Testis (tissue), 3 donors: Measurements from ENCODE around the gene YOD1. TPM values are rescaled to one million over a fixed set of nuclear protein-coding genes. Genes with fewer than 3 reads are reported as not detected.

Experiments used
- DNase-seq: peaks from one replicate; pipeline ENCODE4 v3.0.0-alpha.2; 2019
- H3K27ac ChIP-seq, 2 donors: fragments of 200-600 bp; sonication (generic); one replicate each; pipeline ENCODE4 v1.5.1; 2019
- H3K27me3 ChIP-seq: fragments of 200-600 bp; sonication (generic); one replicate; pipeline ENCODE4 v1.5.1; 2019
- H3K36me3 ChIP-seq: fragments of 200-600 bp; sonication (generic); one replicate; pipeline ENCODE4 v1.5.1; 2017; ENCODE audit warnings: low read depth; ENCODE audit errors: missing control alignments
- H3K4me1 ChIP-seq: fragments of 200-600 bp; sonication (generic); one replicate; pipeline ENCODE4 v1.5.1; 2019
- H3K4me3 ChIP-seq, 2 donors: fragments of 200-600 bp; sonication (generic); one replicate each; pipeline ENCODE4 v1.5.1; 2017 to 2019
- H3K9me3 ChIP-seq: fragments of 200-600 bp; sonication (generic); one replicate; pipeline ENCODE4 v1.5.1; 2017
- POLR2A ChIP-seq: fragments of 450-650 bp; IDR thresholded peaks from one replicate; pipeline ENCODE4 v1.6.1; 2017; ENCODE audit warnings: antibody characterized with exemption, mild to moderate bottlenecking, moderate library complexity
- WGBS, 2 donors: methylation state at CpG; one replicate each; pipeline ENCODE4 v1.1.5; 2018; 5-methylcytosine and 5-hydroxymethylcytosine counted together
- intact Hi-C: fragments of 100-400 bp; cut with DNase I; formaldehyde crosslinking; loops from one replicate; pipeline ENCODE4 v1.15.1; 2023; ENCODE audit warnings: low total_unique reads
- polyA plus RNA-seq: library from polyadenylated mRNA; stranded (reverse); fragments of 350-450 nt; fragmentation: Illumina TruSeq; extraction: RNeasy Lipid Tissue Mini Kit (QIAGEN cat#74804); gene quantifications from one replicate; pipeline ENCODE4 v1.2.3, GENCODE V29; 2014; ENCODE audit warnings: low read depth, low replicate concordance; ENCODE audit not compliant: insufficient read depth
- total RNA-seq, 2 donors: library from RNA; depleted of rRNA; stranded (reverse); fragments of >200 nt; gene quantifications; one replicate each; pipeline ENCODE4 v1.2.3, GENCODE V29; 2016
- TF ChIP-seq, protein P1 (sequence below), 3 experiments: fragments of 450-650 bp in 2 of 3; fragments of 200-600 bp in 1 of 3; sonication (generic) in 1 of 3; IDR thresholded peaks; one replicate each; pipeline ENCODE4 v1.5.1; 2016 to 2019; ENCODE audit warnings: antibody characterized with exemption in 3 of 3, mild to moderate bottlenecking in 2 of 3, moderate library complexity in 1 of 3

The YOD1 gene
- total and polyA plus RNA-seq, 3 donors from 2014 or later, result 8.7 to 12.3 (median 10.9) TPM

DNA sequence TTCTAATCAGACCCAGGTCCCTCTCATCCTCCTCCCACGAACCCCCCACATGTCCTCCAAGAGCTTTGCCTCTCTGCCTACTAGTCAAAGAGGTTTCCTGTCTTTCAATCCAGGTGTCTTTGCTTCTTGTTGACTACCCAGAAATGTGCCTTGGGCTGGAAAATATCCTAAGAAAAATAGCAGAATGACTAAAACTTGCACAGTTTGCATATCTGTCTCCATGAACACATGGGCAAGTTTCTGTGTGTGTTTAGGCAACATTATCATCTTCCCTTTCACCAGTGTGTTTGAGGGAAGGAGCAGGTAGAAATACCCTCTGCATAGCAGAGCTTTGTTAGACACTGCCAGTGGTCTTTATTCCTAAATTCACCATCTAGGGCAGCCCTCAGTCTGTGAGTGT lies 20.0 kb downstream of the YOD1 start:
- WGBS, 2 donors, result 62 to 93% methylated on average over 1 of the region's 1 CpG
- TF ChIP-seq, protein P1, sequence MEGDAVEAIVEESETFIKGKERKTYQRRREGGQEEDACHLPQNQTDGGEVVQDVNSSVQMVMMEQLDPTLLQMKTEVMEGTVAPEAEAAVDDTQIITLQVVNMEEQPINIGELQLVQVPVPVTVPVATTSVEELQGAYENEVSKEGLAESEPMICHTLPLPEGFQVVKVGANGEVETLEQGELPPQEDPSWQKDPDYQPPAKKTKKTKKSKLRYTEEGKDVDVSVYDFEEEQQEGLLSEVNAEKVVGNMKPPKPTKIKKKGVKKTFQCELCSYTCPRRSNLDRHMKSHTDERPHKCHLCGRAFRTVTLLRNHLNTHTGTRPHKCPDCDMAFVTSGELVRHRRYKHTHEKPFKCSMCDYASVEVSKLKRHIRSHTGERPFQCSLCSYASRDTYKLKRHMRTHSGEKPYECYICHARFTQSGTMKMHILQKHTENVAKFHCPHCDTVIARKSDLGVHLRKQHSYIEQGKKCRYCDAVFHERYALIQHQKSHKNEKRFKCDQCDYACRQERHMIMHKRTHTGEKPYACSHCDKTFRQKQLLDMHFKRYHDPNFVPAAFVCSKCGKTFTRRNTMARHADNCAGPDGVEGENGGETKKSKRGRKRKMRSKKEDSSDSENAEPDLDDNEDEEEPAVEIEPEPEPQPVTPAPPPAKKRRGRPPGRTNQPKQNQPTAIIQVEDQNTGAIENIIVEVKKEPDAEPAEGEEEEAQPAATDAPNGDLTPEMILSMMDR (IDR thresholded peaks at IDR 0.05), result no peak
- TF ChIP-seq POLR2A, result no peak

DNA sequence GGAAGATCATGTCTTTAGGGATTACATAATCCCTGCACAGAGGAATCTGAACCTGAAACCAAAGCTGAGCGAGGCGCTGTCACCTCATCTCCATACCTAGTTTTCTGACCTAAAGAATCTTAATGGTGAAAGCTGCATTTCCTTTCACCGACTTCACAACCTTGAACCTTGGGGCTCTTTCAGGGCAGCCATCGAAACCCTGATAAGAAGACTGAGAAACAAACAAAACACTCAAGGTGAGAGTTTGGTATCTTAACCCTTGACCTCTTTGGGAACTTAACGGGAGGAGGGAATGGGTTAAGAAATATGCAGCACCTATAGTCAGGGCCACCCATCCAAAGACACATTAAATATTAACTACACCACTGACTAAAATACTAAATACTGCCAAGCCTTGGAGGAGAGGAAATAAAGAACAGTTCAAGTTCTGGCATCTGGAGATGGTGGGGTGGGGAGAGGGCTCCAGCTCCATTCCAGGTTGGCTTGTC lies 20.4 kb downstream of the YOD1 start:
- Histone ChIP-seq H3K4me3 (no peak overlapping the region), H3K27ac (no peak overlapping the region), H3K4me1 (peaks cover under 1% of the 10 kb centered on the region), H3K9me3 (no peaks in the 10 kb centered on the region), H3K36me3 (no peaks in the 10 kb centered on the region), H3K27me3 (no peaks in the 10 kb centered on the region)
- TF ChIP-seq, protein P1 (IDR thresholded peaks at IDR 0.05), result no peak
- no peak for TF ChIP-seq POLR2A
- intact Hi-C loops, result no loop called here
- WGBS, 2 donors, result 65 to 69% methylated on average over 5 of the region's 5 CpGs
- no peak for DNase-seq

More for the DNA sequence above, 20.0 kb downstream of the YOD1 start:
- DNase-seq, result no peak
- Histone ChIP-seq H3K4me3 (no peak overlapping the region), H3K27me3 (no peaks in the 10 kb centered on the region), H3K4me1 (no peaks in the 10 kb centered on the region), H3K27ac (no peak overlapping the region), H3K36me3 (no peaks in the 10 kb centered on the region), H3K9me3 (no peaks in the 10 kb centered on the region)
- intact Hi-C loops, result no loop called here

DNA sequence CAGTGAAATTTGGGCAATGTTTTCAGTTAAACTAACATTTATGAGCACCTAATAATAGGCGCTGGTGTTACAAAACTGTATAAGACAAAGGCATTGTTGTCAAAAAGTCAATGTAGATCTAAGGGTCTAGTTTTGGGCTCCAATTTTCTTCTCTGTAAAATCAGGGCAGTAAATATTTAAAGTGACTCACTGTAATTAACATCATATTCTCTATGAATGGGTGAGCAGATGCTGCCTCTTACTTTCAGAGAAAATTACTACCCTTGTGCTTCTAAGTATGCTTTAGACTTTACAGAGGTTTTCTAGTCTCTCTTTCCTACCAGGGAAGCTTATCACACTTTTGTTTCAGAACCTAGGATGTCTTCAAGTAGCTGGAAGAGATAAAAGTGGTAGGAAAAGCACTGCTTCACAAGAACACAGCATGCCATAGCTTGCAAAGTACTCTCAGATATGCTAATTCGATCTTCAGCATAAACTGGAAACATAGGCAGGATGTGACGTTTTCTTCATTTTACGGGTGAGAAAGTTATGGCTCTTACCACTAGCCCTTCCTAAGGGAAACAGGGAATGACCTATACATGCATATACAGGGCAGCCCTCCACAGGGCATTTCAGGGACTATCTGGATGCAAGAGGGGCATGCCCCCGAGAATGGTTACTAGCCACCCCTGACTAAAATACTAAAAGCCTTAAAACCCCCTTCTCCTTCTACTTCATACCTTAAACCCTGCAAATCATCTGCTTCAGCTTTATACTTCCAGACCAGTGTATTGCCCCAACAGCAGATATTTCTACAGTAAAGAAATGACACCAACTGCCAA lies 21.1 kb downstream of the YOD1 start:
- Histone ChIP-seq H3K36me3 (no peaks in the 10 kb centered on the region), H3K27ac (no peak overlapping the region), H3K27me3 (no peaks in the 10 kb centered on the region), H3K9me3 (no peaks in the 10 kb centered on the region), H3K4me3 (no peak overlapping the region), H3K4me1 (peaks cover 7% of the 10 kb centered on the region)
- no peak for DNase-seq
- no peak for TF ChIP-seq POLR2A
- TF ChIP-seq, protein P1 (IDR thresholded peaks at IDR 0.05), result no peak
- WGBS, 2 donors, result 71 to 72% methylated on average over 5 of the region's 5 CpGs
- intact Hi-C loops, result no loop called here

DNA sequence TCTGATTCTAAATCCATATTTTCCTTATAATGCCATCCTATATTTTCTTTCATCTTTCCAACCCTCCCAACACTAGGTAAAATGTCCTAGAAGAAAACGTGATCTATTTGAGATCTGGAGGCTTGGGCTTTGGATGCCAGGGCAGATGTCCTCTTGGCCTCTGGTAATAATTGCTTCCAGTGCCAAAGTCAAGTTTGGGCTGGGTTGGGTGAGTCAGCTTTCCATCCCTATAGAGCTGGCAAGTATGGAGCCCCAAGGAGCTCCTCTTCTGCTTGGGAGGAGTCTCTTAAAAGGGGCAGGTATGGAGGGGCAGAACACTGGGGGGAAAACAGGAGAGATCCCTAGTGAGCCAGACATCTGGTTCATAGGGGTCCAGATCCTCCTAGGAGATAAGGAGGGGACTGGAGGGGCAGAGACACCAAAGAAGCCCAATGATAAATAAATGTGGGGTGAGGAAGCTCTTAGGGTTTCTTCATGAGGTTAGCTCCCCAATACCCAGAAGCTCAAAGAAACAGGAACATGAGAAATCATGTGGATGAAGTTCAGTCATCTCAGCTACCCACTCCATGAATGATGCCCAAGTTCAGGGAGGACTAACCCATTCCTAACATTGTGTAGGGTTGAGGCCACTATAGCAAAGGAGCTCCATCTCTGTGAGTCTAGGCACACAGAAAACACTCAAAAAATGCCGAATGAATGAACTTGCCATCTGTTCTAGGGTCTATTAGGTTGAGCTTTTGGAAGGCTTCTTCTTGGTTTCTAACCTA lies 21.9 kb downstream of the YOD1 start:
- Histone ChIP-seq H3K36me3 (no peaks in the 10 kb centered on the region), H3K4me3 (no peak overlapping the region), H3K9me3 (no peaks in the 10 kb centered on the region), H3K27me3 (no peaks in the 10 kb centered on the region), H3K4me1 (peaks cover 14% of the 10 kb centered on the region), H3K27ac (no peak overlapping the region)
- DNase-seq, result no peak
- TF ChIP-seq POLR2A, result no peak
- TF ChIP-seq, protein P1 (IDR thresholded peaks at IDR 0.05), result no peak
- intact Hi-C loops, result no loop called here
- WGBS, 2 donors, result 88 to 97% methylated on average over 2 of the region's 2 CpGs
